A549 (cell line): Measurements from ENCODE around the gene SELPLG. TPM values are rescaled to one million over a fixed set of nuclear protein-coding genes. Genes with fewer than 3 reads are reported as not detected.
A peak's percentile ranks its signal among the peaks of the same experiment; 100 is the strongest.

Source experiments
- ATAC-seq, 2 experiments: fragments of 200-7000 bp in 1 of 2; fragments of >200 bp in 1 of 2; cut with Nextera tagmentation in 1 of 2; cut with Tn5 transposase in 1 of 2; 3 replicates each; pipeline versions ENCODE4 v1.8.0 to v1.9.1; 2018 to 2020; ENCODE audit warnings: mild to moderate bottlenecking in 1 of 2, moderate library complexity in 1 of 2
- CTCF ChIA-PET: fragments of 300-600 bp; sonication (Branson Sonifier 250); formaldehyde crosslinking; extraction: SDS; loops from one replicate; lab custom pipeline; 2021; ENCODE audit warnings: antibody characterized with exemption, inconsistent platforms; lab: Yijun Ruan, JAX
- POLR2A ChIA-PET: fragments of 350-600 bp; formaldehyde crosslinking; extraction: SDS; loops from one replicate; lab custom pipeline; 2021; ENCODE audit warnings: antibody characterized with exemption, inconsistent platforms; lab: Yijun Ruan, JAX
- DNase-seq, 2 experiments: peaks; one replicate each; pipeline versions ENCODE4 v3.0.0 to v3.0.0-alpha.2; 2011 to 2016; ENCODE audit warnings: low read depth in 1 of 2, low spot score in 1 of 2
- FAIRE-seq: peaks from 2 replicates; lab custom pipeline; 2011; peaks lifted over from hg19 to GRCh38; lab: Jason Lieb, UNC
- H3K27ac ChIP-seq, 2 experiments: fragments of >200 bp; sonication (Bioruptor Twin); formaldehyde crosslinking; 3 replicates each; pipeline ENCODE4 v1.5.1; 2016 to 2017
- H3K4me1 ChIP-seq: fragments of >200 bp; sonication (Bioruptor Twin); formaldehyde crosslinking; 3 replicates; pipeline ENCODE4 v1.6.1; 2016
- H3K4me2 ChIP-seq: fragments of >200 bp; sonication (Bioruptor Twin); formaldehyde crosslinking; 3 replicates; pipeline ENCODE4 v1.6.1; 2016
- H3K4me3 ChIP-seq: fragments of >200 bp; sonication (Bioruptor Twin); formaldehyde crosslinking; 3 replicates; pipeline ENCODE4 v1.5.1; 2016
- H3K9me3 ChIP-seq: fragments of >200 bp; sonication (Bioruptor Twin); formaldehyde crosslinking; 3 replicates; pipeline ENCODE4 v1.6.1; 2016
- EHMT2 ChIP-seq: fragments of 200-600 bp; sonication (generic); IDR thresholded peaks from 2 replicates; pipeline ENCODE4 v1.6.1; 2016; ENCODE audit warnings: antibody characterized with exemption, low read depth, mild to moderate bottlenecking, moderate library complexity
- ELK1 ChIP-seq: fragments of 150-350 bp; IDR thresholded peaks from 2 replicates; pipeline ENCODE4 v1.6.1; 2014; ENCODE audit warnings: low read depth, mild to moderate bottlenecking, low read length
- ESRRA ChIP-seq: fragments of 150-350 bp; IDR thresholded peaks from 2 replicates; pipeline ENCODE4 v1.6.1; 2014; ENCODE audit warnings: mild to moderate bottlenecking, low read length, borderline replicate concordance
- FOSB ChIP-seq: fragments of 250-450 bp; sonication (Bioruptor Pico); IDR thresholded peaks from 2 replicates; pipeline ENCODE4 v1.5.0; 2020; ENCODE audit warnings: mild to moderate bottlenecking, moderate library complexity
- FOSL2 ChIP-seq, 2 experiments: fragments of 450-650 bp in 1 of 2; fragments of >200 bp in 1 of 2; sonication (Bioruptor Twin) in 1 of 2; formaldehyde crosslinking; IDR thresholded peaks; 2 replicates each; pipeline versions ENCODE4 v1.5.0 to v1.6.1; 2016 to 2020; ENCODE audit warnings: mild to moderate bottlenecking in 1 of 2, moderate library complexity in 1 of 2
- GATA3 ChIP-seq: IDR thresholded peaks from 2 replicates; pipeline ENCODE4 v1.6.1; 2012; ENCODE audit warnings: borderline replicate concordance
- HES2 ChIP-seq: fragments of >200 bp; sonication (Bioruptor Twin); formaldehyde crosslinking; IDR thresholded peaks from 2 replicates; pipeline ENCODE4 v1.6.1; 2016
- HEYL ChIP-seq: fragments of 250-450 bp; sonication (Bioruptor Pico); IDR thresholded peaks from 2 replicates; pipeline ENCODE4 v1.8.0; 2021; ENCODE audit warnings: mild to moderate bottlenecking, moderate library complexity
- HOXB13 ChIP-seq: fragments of 250-450 bp; sonication (Bioruptor Pico); IDR thresholded peaks from 2 replicates; pipeline ENCODE4 v1.5.0; 2020; ENCODE audit warnings: low read depth, mild to moderate bottlenecking, moderate library complexity
- KDM1A ChIP-seq: fragments of 200-600 bp; sonication (generic); IDR thresholded peaks from 2 replicates; pipeline ENCODE4 v1.6.1; 2016; ENCODE audit warnings: low read depth, mild to moderate bottlenecking
- MAFK ChIP-seq: fragments of 450-650 bp; IDR thresholded peaks from 2 replicates; pipeline ENCODE4 v1.6.1; 2014; ENCODE audit not compliant: partially characterized antibody
- NFE2L2 ChIP-seq: fragments of 150-350 bp; conservative IDR thresholded peaks from 2 replicates; pipeline ENCODE4 v1.6.1; 2014; ENCODE audit warnings: low read length
- NPAS2 ChIP-seq: fragments of 250-450 bp; sonication (Bioruptor Pico); IDR thresholded peaks from 2 replicates; pipeline ENCODE4 v1.8.0; 2022; ENCODE audit warnings: mild to moderate bottlenecking, moderate library complexity, borderline replicate concordance
- NR3C1 ChIP-seq: fragments of >200 bp; sonication (Bioruptor Twin); formaldehyde crosslinking; IDR thresholded peaks from 3 replicates; pipeline ENCODE4 v1.6.1; 2017
- PBX3 ChIP-seq: IDR thresholded peaks from 2 replicates; pipeline ENCODE4 v1.6.1; 2012
- PHF8 ChIP-seq: fragments of 200-600 bp; sonication (generic); IDR thresholded peaks from 2 replicates; pipeline ENCODE4 v1.6.1; 2016; ENCODE audit warnings: low read depth, mild to moderate bottlenecking, antibody characterized with exemption, moderate library complexity, borderline replicate concordance
- RAD21 ChIP-seq, 2 experiments: fragments of >200 bp in 1 of 2; sonication (Bioruptor Twin) in 1 of 2; formaldehyde crosslinking in 1 of 2; IDR thresholded peaks in 1 of 2; conservative IDR thresholded peaks in 1 of 2; 2 replicates in 1 of 2; 3 replicates in 1 of 2; pipeline ENCODE4 v1.6.1; 2012 to 2018; ENCODE audit warnings: inconsistent platforms in 1 of 2
- RFX5 ChIP-seq: fragments of 450-650 bp; IDR thresholded peaks from 2 replicates; pipeline ENCODE4 v1.7.1; 2014; ENCODE audit warnings: antibody characterized with exemption, mild to moderate bottlenecking, moderate library complexity
- RNF2 ChIP-seq: fragments of 200-600 bp; sonication (generic); IDR thresholded peaks from 2 replicates; pipeline ENCODE4 v1.6.1; 2016; ENCODE audit warnings: low read depth, mild to moderate bottlenecking, antibody characterized with exemption, moderate library complexity, borderline replicate concordance
- SMC3 ChIP-seq: fragments of >200 bp; sonication (Bioruptor Twin); formaldehyde crosslinking; IDR thresholded peaks from 3 replicates; pipeline ENCODE4 v1.6.1; 2018; ENCODE audit warnings: inconsistent platforms
- ZC3H11A ChIP-seq: fragments of 450-650 bp; IDR thresholded peaks from 2 replicates; pipeline ENCODE4 v1.6.1; 2014; ENCODE audit warnings: antibody characterized with exemption, mild to moderate bottlenecking
- WGBS: methylation state at CpG from one replicate; pipeline ENCODE4 v1.1.6; 2017; ENCODE audit errors: missing lambda C conversion rate; 5-methylcytosine and 5-hydroxymethylcytosine counted together
- polyA plus RNA-seq, 4 experiments: library from polyadenylated mRNA; depleted of rRNA in 3 of 4; stranded (reverse); fragments of >200 nt; fragmentation: RNase III in 1 of 4; extraction: RNeasy Plus Mini Kit Qiagen cat#74134 plus additional on column Dnase treatment in 1 of 4; gene quantifications; 2 replicates in 3 of 4; 3 replicates in 1 of 4; pipeline ENCODE4 v1.2.3, GENCODE V29; 2011 to 2017
- TF ChIP-seq, protein P1 (sequence below): IDR thresholded peaks from 2 replicates; pipeline ENCODE4 v1.6.1; 2012

SELPLG gene
- polyA plus RNA-seq, 2 of the 4 experiments (the other 2 are of a cell fraction): 0.17 to 0.67 TPM

GRCh38 chr12:108605000-108605689 is 28.5 kb downstream of the SELPLG start:
- ChIA-PET CTCF (interaction anchor here (1.7 to 20.7 kb wide), 3 partner anchors 9 to 38 kb away, joined by 5 to 533 read pairs (median 166); partner anchors contain the start of genes ISCU and SART3), POLR2A (no interaction called here)
- Histone ChIP-seq H3K4me2 (no peak overlapping the region), H3K4me3 (no peak overlapping the region), H3K4me1 (no peaks in the 10 kb centered on the region), H3K9me3 (no peaks in the 10 kb centered on the region), H3K27ac (no peak overlapping the region)
- FAIRE-seq: no peak
- no peak for DNase-seq
- no peak for TF ChIP-seq EHMT2
- TF ChIP-seq FOSL2 (IDR thresholded peaks at IDR 0.05): no peak
- peak; percentile 43; the same call in 1 of the 2 replicates for TF ChIP-seq FOSL2 (CRISPR knock-in tag; IDR thresholded peaks at IDR 0.05)
- no peak for TF ChIP-seq HEYL
- WGBS: 43% methylated on average over 3 of the region's 3 CpGs
- peak in 1 of 2 experiments; percentile 21; a peak in 1 of 6 replicates for ATAC-seq

DNA sequence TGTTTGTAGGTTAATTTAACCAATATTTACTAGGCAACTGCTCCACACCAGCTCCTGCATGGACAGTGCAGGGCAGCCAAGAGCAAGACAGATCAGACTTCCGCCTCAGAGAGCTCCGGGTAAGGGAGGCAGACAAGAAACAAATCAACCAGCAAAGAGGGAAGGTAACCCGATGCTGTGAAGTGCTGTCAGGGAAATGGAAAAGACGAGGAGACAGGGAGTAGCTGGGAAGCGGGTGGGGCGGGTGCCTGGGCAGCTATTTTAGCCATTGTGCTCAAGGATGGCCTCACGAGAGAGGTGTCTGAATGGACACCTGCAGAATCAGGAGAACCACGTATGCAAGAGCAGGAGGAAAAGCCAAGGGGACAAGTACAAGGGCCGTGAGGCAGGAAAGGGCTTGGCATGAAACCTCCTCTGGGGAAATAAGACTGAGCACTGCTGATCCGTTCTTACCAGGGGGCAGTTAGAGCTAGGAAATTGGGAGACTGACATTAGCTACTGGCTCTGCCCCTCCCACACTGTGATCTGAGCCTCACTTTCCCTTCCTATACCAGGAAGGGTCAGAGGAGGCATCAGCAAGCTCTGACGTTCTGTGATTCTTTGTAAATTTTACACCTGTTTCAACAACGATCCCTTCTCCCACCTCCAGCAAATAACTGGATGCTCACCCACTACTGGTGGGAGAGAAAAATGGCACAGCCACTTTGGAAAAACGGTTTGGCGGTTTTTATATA is 29.3 kb downstream of the SELPLG start:
- H3K4me2 ChIP-seq: no peak overlapping the region
- DNase-seq (no peak), FAIRE-seq (no peak), ATAC-seq (peak in 1 of 2 experiments; percentile 23; a peak in 3 of 6 replicates)
- TF ChIP-seq NFE2L2 (no peak), ELK1 (no peak), GATA3 (no peak), HOXB13 (CRISPR knock-in tag) (no peak), ESRRA (no peak), RFX5 (no peak), KDM1A (no peak), RNF2 (no peak), PHF8 (no peak), FOSB (no peak), NPAS2 (no peak), HES2 (no peak), ZC3H11A (no peak), MAFK (no peak), SMC3 (no peak), PBX3 (no peak), NR3C1 (no peak), FOSL2 (IDR thresholded peaks at IDR 0.05) (no peak), FOSL2 (CRISPR knock-in tag; IDR thresholded peaks at IDR 0.05) (no peak), RAD21 (conservative IDR thresholded peaks at IDR 0.05 in 1 of 2, IDR thresholded peaks at IDR 0.05 in 1 of 2) (no peak)
- TF ChIP-seq, protein P1, sequence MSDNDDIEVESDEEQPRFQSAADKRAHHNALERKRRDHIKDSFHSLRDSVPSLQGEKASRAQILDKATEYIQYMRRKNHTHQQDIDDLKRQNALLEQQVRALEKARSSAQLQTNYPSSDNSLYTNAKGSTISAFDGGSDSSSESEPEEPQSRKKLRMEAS: no peak
- no peak overlapping the region for H3K4me3 ChIP-seq
- H3K27ac ChIP-seq: no peak overlapping the region
- H3K4me1 ChIP-seq: no peaks in the 10 kb centered on the region
- ChIA-PET POLR2A (no interaction called here), CTCF (interaction anchor here (1.7 to 20.7 kb wide), 3 partner anchors 10 to 37 kb away, joined by 5 to 533 read pairs (median 166); partner anchors contain the start of genes ISCU and SART3)
- H3K9me3 ChIP-seq: no peaks in the 10 kb centered on the region
- 49% methylated on average over 14 of the region's 14 CpGs for WGBS
